Omental fat pad (tissue), 4 donors: ENCODE data around the gene CPO. TPM values are rescaled to one million over a fixed set of nuclear protein-coding genes. Genes with fewer than 3 reads are reported as not detected.

Source experiments
- ATAC-seq: fragments of 150-250 bp; one replicate; pipeline ENCODE4 v1.9.1; 2016; ENCODE audit warnings: mild to moderate bottlenecking, moderate library complexity; ENCODE audit not compliant: low FRiP score
- DNase-seq: peaks from one replicate; pipeline ENCODE4 v3.0.0-alpha.2; 2019; ENCODE audit warnings: low spot score
- total RNA-seq, 4 donors: library from RNA; depleted of rRNA; stranded (reverse); fragments of >200 nt; gene quantifications; one replicate each; pipeline ENCODE4 v1.1.0, GENCODE V29; 2016
- TF ChIP-seq, protein P1 (sequence below), 3 donors: fragments of 450-650 bp; IDR thresholded peaks; one replicate each; pipeline ENCODE4 v1.5.1; 2016 to 2017; ENCODE audit warnings: antibody characterized with exemption in 3 of 3, mild to moderate bottlenecking in 3 of 3, moderate library complexity in 2 of 3

CPO gene
- total RNA-seq, 4 donors from 2014 or later: 0.48 to 2.0 (median 0.69) TPM; not detected in 1

DNA sequence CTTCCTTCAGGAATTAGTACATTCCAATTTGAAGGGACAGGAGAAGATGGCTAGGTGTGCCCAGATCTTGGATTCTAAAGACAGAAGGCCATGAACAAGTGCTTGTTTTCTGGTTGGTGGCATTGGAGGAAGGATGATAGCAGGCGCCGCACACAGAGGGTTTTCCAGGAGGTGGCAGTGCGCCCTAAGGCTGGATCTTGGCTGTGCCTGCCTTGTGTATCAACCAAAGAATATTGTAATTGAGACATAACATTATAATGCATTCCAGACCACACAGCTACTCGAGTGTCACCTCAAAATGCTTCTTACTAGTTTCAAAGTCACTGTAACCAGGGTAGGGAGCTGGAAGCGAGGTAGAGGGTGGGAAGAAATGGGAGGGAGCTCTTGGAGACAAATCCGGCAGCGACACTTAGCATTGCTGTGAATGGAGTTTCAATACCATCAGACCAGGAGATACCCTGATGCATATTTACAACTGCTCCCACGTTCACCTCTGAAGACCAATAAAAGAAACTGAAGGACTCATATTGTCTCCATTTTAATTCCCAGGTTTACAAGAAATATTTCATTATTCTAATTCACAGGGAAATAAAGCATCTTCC lies 42.5 kb downstream of the CPO start:
- TF ChIP-seq, protein P1, sequence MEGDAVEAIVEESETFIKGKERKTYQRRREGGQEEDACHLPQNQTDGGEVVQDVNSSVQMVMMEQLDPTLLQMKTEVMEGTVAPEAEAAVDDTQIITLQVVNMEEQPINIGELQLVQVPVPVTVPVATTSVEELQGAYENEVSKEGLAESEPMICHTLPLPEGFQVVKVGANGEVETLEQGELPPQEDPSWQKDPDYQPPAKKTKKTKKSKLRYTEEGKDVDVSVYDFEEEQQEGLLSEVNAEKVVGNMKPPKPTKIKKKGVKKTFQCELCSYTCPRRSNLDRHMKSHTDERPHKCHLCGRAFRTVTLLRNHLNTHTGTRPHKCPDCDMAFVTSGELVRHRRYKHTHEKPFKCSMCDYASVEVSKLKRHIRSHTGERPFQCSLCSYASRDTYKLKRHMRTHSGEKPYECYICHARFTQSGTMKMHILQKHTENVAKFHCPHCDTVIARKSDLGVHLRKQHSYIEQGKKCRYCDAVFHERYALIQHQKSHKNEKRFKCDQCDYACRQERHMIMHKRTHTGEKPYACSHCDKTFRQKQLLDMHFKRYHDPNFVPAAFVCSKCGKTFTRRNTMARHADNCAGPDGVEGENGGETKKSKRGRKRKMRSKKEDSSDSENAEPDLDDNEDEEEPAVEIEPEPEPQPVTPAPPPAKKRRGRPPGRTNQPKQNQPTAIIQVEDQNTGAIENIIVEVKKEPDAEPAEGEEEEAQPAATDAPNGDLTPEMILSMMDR (IDR thresholded peaks at IDR 0.05): no peak
- ATAC-seq: no peak
- no peak for DNase-seq

- ATAC-seq (no peak), DNase-seq (no peak)
Observed at GRCh38 chr2:206982360-206982955, 43.1 kb downstream of the CPO start.

GRCh38 chr2:206983161-206983859 lies 44.0 kb downstream of the CPO start:
- DNase-seq (no peak), ATAC-seq (no peak)
- TF ChIP-seq, protein P1 (IDR thresholded peaks at IDR 0.05): no peak

More at GRCh38 chr2:206982360-206982955, 43.1 kb downstream of the CPO start:
- TF ChIP-seq, protein P1 (IDR thresholded peaks at IDR 0.05): no peak

DNA sequence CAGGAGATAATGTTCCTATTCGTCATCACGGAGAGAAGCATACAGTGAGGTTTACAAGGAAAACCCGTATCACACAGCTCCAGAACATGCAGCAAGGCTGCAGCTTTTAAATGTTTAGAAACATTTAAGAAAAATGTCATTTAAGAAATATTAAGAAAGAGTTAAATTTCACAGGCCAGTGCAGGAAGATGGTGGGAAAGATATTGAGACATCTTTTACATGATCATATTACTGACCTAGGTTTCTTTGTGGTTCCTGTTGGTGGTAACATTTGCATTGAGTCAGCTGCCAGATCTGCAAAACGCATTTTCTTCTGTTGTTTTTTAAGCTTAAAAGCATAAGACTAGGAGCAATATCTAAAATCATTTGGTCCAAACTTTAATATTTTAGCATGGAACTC lies 44.9 kb downstream of the CPO start:
- no peak for ATAC-seq
- TF ChIP-seq, protein P1 (IDR thresholded peaks at IDR 0.05): no peak
- DNase-seq: no peak

DNA sequence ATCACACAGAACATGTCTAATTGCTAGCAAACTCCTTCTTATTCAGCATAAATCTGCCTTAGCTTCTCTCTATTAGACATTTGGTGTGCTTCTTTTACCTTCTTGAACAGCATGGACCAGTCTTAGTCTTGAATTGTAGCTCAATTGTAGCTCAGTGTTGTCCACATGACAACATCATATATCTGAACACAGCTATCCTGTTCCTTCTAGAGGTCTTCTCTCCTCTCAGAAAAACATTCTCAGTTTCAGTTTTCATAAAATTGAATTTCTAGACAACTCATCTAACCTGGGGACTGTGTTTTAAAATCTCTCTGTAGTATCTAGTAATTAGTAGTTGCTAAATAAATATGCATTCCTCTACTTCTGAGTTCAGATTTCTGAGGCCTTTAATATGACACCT lies 47.6 kb downstream of the CPO start:
- ATAC-seq (no peak), DNase-seq (no peak)
- TF ChIP-seq, protein P1 (IDR thresholded peaks at IDR 0.05): no peak

DNA sequence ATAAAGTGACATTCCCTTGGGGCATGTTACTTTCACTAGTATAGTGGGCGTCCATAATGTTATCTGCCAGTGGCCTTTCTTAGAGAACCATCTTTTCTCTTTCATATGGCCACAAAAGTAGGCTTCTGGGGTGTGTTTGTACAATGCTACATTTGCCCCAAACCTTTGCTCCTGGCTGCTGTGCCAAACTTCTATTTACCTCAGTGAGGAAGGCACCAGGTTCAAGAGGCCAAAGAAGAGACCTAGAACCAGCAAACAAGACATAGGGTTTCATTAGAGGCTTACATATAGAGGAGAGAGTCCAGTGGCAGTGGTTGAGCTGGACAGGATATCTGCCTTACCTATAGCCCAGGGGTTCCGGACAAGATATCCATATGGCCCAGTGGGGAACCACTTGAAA lies 48.5 kb downstream of the CPO start:
- TF ChIP-seq, protein P1 (IDR thresholded peaks at IDR 0.05): no peak
- no peak for DNase-seq
- ATAC-seq: no peak
